Cardiac septum (tissue), 1 donor: ENCODE data around the gene PSME2. TPM values are rescaled to one million over a fixed set of nuclear protein-coding genes. Genes with fewer than 3 reads are reported as not detected.
A peak's percentile ranks its signal among the peaks of the same experiment; 100 is the strongest.

ENCODE experiments used
- DNase-seq: peaks from one replicate; pipeline ENCODE4 v3.0.0-alpha.2; 2020; ENCODE audit warnings: low spot score
- intact Hi-C: fragments of 100-400 bp; cut with DNase I; formaldehyde crosslinking; loops from one replicate; pipeline ENCODE4 v1.14.0; 2022
- microRNA-seq: library from miRNA; unstranded; fragments of <30 nt; microRNA quantifications from one replicate; pipeline ENCODE4 v1.2.0, GENCODE V29; 2020
- total RNA-seq: library from RNA; stranded (reverse); fragmentation: NEBNext Ultra II Directional; extraction: Animal tissue kit (Norgen Biotek cat#: 25700); gene quantifications from one replicate; pipeline ENCODE4 v1.2.1, GENCODE V29; 2021
- donor health status: DM: no; HTN: no; CAD: no.

The PSME2 gene
- total RNA-seq, 1 donor from 2014 or later, result 49.7 TPM

GRCh38 chr14:24100197-24100981 lies 46.0 kb downstream of the PSME2 start:
- DNase-seq, result no peak
- intact Hi-C loops, result no loop called here

GRCh38 chr14:24098927-24099813 lies 47.2 kb downstream of the PSME2 start:
- intact Hi-C loops, result loop anchor here (10.0 kb wide), 1 partner anchor 114 kb away; the partner anchor contains the start of gene DHRS4L2
- no peak for DNase-seq

GRCh38 chr14:24098229-24098926 lies 48.0 kb downstream of the PSME2 start:
- intact Hi-C loops, result loop anchor here (10.0 kb wide), 1 partner anchor 114 kb away; the partner anchor contains the start of gene DHRS4L2
- DNase-seq, result no peak

GRCh38 chr14:24096545-24097181 lies 49.7 kb downstream of the PSME2 start:
- DNase-seq, result no peak
- intact Hi-C loops, result loop anchor here (10.0 kb wide), 1 partner anchor 112 kb away; the partner anchor contains the start of gene DHRS4L2

GRCh38 chr14:24095271-24096068 lies 50.9 kb downstream of the PSME2 start:
- intact Hi-C loops, result loop anchor here (10.0 kb wide), 1 partner anchor 111 kb away; the partner anchor contains the start of gene DHRS4L2
- DNase-seq, result no peak

GRCh38 chr14:24094841-24095270 lies 51.6 kb downstream of the PSME2 start:
- no peak for DNase-seq
- intact Hi-C loops, result loop anchor here (5.0 to 10.0 kb wide), 2 partner anchors 83 to 110 kb away; partner anchors contain the start of gene DHRS4L2

- peak; percentile 91 for DNase-seq
- intact Hi-C loops, result loop anchor here (5.0 to 10.0 kb wide), 2 partner anchors 82 to 109 kb away; partner anchors contain the start of gene DHRS4L2
Measured at GRCh38 chr14:24093901-24094840, 52.2 kb downstream of the PSME2 start, which contains the start of gene PCK2. PCK2 (plus strand) TSS chr14:24094311; CDS start chr14:24094406, 95 bp downstream.

Small RNAs within 50 kb of the gene (microRNA-seq; reads per million reads assigned to microRNA genes)
- not detected for gene MIR7703

Other genes starting within 250 kb of the PSME2 start
- 26.0 TPM for gene DHRS4, start 192.8 kb downstream of the PSME2 start, total RNA-seq
- 26.2 TPM for gene DHRS4L2, start 157.7 kb downstream of the PSME2 start, total RNA-seq
- gene CARMIL3, start 94.6 kb downstream of the PSME2 start, total RNA-seq, result 0.05 TPM
- 1.4 TPM for gene CPNE6, start 75.0 kb downstream of the PSME2 start, total RNA-seq
- 2.2 TPM for gene PCK2, start 52.3 kb downstream of the PSME2 start, total RNA-seq
- gene DCAF11, start 31.8 kb downstream of the PSME2 start, total RNA-seq, result 54.1 TPM
- 2.4 TPM for gene NRL, start 31.7 kb downstream of the PSME2 start, total RNA-seq
- gene FITM1, start 16.0 kb downstream of the PSME2 start, total RNA-seq, result 112 TPM
- gene PSME1, start 10.4 kb downstream of the PSME2 start, total RNA-seq, result 61.3 TPM
- 14.6 TPM for gene EMC9, start 5.0 kb downstream of the PSME2 start, total RNA-seq
- gene RNF31, start 888 bp upstream of the PSME2 start, total RNA-seq, result 31.3 TPM
- gene IRF9, start 14.7 kb upstream of the PSME2 start, total RNA-seq, result 44.8 TPM
- 5.7 TPM for gene REC8, start 25.5 kb upstream of the PSME2 start, total RNA-seq
- gene IPO4, start 42.2 kb upstream of the PSME2 start, total RNA-seq, result 15.7 TPM
- 19.1 TPM for gene TM9SF1, start 48.8 kb upstream of the PSME2 start, total RNA-seq
- not detected for gene TSSK4, start 59.1 kb upstream of the PSME2 start, total RNA-seq
- 30.0 TPM for gene CHMP4A, start 66.9 kb upstream of the PSME2 start, total RNA-seq
- gene MDP1, start 69.5 kb upstream of the PSME2 start, total RNA-seq, result 16.7 TPM
- 167 TPM for gene NEDD8, start 85.8 kb upstream of the PSME2 start, total RNA-seq
- gene GMPR2, start 86.3 kb upstream of the PSME2 start, total RNA-seq, result 33.2 TPM
- 42.3 TPM for gene TINF2, start 96.0 kb upstream of the PSME2 start, total RNA-seq
- 0.48 TPM for gene TGM1, start 116.6 kb upstream of the PSME2 start, total RNA-seq
- gene RABGGTA, start 125.0 kb upstream of the PSME2 start, total RNA-seq, result 13.3 TPM
- 8.5 TPM for gene DHRS1, start 153.2 kb upstream of the PSME2 start, total RNA-seq
- gene NOP9, start 153.2 kb upstream of the PSME2 start, total RNA-seq, result 28.3 TPM
- gene CIDEB, start 161.4 kb upstream of the PSME2 start, total RNA-seq, result 2.4 TPM
- gene LTB4R2, start 163.5 kb upstream of the PSME2 start, total RNA-seq, result 2.2 TPM
- 1.8 TPM for gene LTB4R, start 164.9 kb upstream of the PSME2 start, total RNA-seq
- 71.9 TPM for gene ADCY4, start 188.5 kb upstream of the PSME2 start, total RNA-seq
- 3.5 TPM for gene RIPK3, start 193.4 kb upstream of the PSME2 start, total RNA-seq
- gene NFATC4, start 221.6 kb upstream of the PSME2 start, total RNA-seq, result 13.3 TPM